GM19043 (cell line): ENCODE data around the gene ECHS1.
"Not testable (repeated sequence)": the region's sequence is repeated elsewhere in the genome, so short reads cannot be mapped to it uniquely, and the experiment has no call there.

Source experiments
- ATAC-seq: cut with Tn5 transposase; IDR thresholded peaks from one replicate; pipeline ENCODE4 v1.9.1; 2021; ENCODE audit warnings: low read depth; ENCODE audit not compliant: unreplicated experiment

The ECHS1 gene

GRCh38 chr10:133327651-133328357 lies 45.4 kb downstream of the ECHS1 start:
- no peak for ATAC-seq

GRCh38 chr10:133326745-133327650 lies 46.2 kb downstream of the ECHS1 start:
- ATAC-seq: no peak

DNA sequence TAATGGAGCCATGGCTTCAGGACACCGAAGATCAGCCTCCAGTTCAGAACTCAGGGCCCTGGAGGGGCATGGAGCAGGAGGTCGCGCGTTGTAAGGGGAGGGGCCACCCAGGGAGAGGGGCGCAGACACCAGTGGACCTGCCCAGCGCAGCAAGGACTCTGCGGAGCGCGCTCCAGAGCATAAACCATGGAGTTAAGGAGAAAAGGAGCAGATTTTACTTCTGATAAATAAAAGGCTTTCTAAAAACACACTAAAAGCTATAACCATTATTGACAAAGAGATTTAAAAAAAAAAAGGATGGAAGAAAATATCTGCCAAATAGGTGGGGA lies 47.0 kb downstream of the ECHS1 start:
- ATAC-seq: no peak

DNA sequence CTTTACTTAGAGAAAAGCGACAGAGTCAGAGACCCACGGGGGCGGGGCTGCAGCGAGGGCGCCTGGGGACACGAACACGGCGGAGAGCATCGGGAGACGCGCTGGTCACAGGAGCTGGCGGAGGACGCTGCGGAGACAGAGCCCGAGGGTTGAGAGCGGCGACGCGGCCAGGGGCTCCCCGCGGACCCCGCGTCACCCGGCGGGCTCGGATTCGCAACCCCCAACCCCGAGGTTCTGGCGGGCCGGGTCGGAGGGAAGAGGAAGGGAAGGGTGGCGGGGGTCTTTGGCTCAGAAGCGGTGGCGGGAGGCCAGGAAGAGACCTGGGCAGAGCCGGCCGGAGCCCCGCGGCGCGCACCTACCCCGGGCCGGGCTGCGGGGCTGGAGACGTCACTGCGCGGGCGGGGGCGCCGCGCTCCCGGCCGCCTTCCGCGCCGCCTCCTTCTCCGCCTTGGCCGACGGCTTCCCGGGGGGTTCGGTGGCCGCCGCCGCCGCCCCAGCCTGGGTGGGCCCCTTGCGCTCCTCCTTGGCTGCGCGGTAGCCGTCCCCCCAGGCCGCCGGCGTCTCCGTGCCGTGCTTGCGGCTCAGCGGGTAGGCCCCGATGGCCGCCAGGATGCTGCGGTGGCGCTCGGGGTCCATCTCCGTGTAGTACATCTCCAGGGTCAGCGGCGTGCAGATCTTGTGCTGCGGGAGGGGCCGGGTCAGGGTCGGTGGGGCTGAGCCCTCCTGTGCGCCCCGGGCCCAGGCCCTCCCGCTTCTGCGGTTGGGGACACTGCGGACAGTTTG lies 47.5 kb downstream of the ECHS1 start:
- ATAC-seq: no peak

GRCh38 chr10:133324857-133325260 lies 48.3 kb downstream of the ECHS1 start:
- no peak for ATAC-seq

DNA sequence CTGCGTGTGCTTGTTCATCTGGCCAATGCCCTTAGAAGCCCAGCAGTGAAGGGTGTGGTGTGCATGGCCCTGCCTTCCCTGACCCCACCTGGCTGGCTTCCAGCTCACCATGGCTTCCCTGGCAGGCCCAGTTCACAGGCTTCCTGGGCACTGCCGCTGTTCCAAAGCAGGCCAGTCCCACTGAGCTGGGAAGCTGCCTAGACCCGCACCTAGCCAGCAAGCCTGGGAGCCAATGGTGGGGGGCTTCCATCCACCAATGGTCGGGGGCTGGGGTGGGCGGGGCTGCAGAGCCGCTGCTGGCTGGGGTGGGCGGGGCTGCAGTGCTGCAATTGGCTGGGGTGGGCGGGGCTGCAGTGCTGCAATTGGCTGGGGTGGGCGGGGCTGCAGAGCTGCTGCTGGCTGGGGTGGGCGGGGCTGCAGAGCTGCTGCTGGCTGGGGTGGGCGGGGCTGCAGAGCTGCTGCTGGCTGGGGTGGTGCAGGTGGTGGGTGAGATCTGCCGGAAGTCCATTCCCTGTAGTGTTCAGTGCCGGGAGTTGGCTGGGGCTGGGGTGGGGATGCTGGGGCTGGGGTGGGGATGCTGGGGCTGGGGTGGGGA lies 48.9 kb downstream of the ECHS1 start:
- ATAC-seq: peak; percentile 72

- ATAC-seq: not testable (repeated sequence)
Observed at GRCh38 chr10:133322064-133322709, 51.0 kb downstream of the ECHS1 start.

GRCh38 chr10:133320852-133321422 lies 52.2 kb downstream of the ECHS1 start:
- not testable (repeated sequence) for ATAC-seq

DNA sequence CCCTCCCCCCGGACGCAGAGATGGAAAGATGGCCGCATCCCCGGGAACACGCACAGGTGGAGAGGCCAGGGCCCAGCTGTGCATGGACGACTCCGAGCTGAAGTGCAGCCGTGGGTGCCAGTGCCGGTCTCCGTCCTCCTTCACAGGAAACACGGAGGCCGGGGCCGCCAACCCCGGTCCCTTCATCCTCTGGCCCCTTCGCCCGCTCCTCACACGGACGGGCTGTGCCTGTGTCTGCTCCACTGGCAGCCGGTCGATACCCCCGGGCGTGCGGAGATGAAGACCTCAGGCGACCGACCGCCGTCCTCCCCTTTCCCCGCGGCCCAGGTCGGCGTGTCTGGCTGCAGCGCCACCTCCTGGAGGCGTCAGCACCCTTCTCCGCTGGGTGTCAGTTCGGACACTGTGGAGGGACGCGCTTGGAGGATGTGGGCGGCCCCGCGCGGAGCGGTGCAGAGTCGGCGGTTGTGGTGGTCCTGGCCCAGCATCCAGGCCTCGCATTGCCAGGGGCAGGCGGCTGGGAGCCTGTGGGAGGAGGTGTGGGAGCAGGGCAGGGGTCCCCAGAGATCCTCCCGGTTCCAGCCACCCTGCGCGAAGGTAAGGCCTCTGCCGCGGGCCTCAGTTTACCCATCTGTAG lies 54.5 kb downstream of the ECHS1 start:
- ATAC-seq: peak; percentile 79

- ATAC-seq: no peak
Observed at GRCh38 chr10:133316732-133317131, 56.4 kb downstream of the ECHS1 start.

DNA sequence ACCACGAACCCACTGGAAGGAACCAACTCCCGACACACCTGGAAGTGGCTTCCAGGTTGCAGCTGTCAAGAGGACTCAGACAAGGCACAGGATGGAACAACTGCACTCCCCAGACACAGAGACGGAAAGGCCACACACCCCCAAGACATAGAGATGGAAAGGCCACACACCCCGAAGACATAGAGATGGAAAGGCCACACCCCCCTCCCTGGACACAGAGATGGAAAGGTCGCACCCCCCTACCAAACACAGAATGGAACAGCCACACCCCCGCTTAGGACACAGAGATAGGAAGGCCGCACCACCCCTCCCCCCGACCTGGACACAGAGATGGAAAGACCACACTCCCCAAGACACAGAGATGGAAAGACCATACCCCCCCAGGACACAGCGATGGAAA lies 56.9 kb downstream of the ECHS1 start:
- ATAC-seq: no peak

GRCh38 chr10:133315847-133316246 lies 57.3 kb downstream of the ECHS1 start:
- no peak for ATAC-seq

DNA sequence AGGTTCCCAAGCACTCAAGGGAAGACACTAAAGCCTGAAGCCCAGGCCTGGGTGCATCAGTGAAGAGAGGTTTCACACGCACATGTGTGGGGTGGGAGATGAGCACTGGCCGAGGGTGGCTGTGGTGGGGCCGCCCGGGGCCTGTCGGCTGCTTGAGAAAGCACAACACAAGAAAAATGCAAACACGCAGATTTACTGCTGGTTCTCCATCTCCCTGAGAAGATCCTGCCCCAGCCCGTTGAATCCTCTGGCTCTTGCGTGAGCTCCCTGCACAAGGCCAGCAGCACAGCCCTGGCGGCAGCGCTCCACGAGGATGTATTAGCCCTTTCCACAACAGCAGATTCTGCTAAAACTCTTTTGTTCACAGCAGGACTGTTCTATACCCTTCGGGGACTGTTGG lies 58.2 kb downstream of the ECHS1 start:
- ATAC-seq: no peak

DNA sequence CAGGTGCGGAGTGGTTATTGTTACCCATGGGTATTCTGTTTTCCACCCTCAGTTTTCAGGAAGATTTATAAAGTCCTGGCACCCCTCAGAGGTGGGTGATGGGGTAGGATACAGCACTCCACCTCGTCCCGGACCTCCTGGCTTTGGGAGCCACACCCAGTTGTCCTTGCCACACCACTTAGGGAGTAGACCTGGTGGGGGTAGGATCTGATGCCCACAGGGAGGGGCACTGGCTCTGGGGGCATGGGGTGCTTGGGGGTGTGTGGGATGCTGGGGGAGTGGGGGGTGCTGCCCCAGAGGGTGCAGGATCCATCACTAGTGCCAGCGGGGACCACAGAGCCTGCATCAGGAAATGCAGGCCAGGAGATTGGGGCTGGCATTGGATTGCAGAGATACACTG lies 60.0 kb downstream of the ECHS1 start:
- ATAC-seq: no peak

GRCh38 chr10:133312769-133313145 lies 60.4 kb downstream of the ECHS1 start:
- ATAC-seq: no peak
